Measurements from ENCODE around the gene SLC22A31. TPM values are rescaled to one million over a fixed set of nuclear protein-coding genes. Genes with fewer than 3 reads are reported as not detected.
"Not testable (repeated sequence)": the region's sequence is repeated elsewhere in the genome, so short reads cannot be mapped to it uniquely, and the experiment has no call there.

SLC22A31 gene
- total RNA-seq, 4 donors from 2014 or later = 0.97 to 2.2 (median 1.7) TPM

DNA sequence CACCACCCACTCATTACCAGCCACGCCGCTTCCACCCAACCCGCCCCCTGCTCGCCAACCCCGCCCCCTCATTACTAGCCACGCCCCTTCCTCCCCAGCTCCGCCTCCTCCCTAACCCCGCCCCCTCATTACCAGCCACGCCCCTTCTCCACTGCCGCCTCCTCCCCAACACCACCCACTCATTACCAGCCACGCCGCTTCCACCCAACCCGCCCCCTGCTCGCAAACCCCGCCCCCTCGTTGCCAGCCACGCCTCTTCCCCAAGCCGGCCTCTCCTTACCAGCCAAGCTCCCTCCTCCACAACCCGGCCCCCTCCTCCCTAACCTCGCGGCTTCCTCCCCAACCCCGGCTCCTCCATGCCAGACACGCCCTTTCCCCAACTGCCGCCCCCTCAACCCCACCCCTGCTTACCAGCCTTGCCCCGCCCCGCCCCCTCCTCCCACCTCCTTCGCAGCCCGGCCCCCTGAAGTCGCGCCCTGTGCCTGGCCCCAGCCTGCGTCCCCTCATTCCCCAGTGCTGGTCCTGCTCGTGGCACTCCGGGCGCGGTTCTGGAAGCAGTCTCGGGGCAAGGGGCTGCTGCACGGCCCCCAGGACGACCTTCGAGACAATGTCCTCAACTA, 7.3 kb downstream of the SLC22A31 start:
- WGBS, 2 donors = 8 to 12% methylated on average over 28 to 36 of the region's 39 CpGs
- no peak for DNase-seq (ENCODE audit: low spot score in 2 of 2)
- TF ChIP-seq, protein P1, sequence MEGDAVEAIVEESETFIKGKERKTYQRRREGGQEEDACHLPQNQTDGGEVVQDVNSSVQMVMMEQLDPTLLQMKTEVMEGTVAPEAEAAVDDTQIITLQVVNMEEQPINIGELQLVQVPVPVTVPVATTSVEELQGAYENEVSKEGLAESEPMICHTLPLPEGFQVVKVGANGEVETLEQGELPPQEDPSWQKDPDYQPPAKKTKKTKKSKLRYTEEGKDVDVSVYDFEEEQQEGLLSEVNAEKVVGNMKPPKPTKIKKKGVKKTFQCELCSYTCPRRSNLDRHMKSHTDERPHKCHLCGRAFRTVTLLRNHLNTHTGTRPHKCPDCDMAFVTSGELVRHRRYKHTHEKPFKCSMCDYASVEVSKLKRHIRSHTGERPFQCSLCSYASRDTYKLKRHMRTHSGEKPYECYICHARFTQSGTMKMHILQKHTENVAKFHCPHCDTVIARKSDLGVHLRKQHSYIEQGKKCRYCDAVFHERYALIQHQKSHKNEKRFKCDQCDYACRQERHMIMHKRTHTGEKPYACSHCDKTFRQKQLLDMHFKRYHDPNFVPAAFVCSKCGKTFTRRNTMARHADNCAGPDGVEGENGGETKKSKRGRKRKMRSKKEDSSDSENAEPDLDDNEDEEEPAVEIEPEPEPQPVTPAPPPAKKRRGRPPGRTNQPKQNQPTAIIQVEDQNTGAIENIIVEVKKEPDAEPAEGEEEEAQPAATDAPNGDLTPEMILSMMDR (IDR thresholded peaks at IDR 0.05) = no peak
- TF ChIP-seq POLR2A (IDR thresholded peaks at IDR 0.05) = no peak
- no peak overlapping the region for H3K4me3 ChIP-seq (ENCODE audit: low read depth, poor library complexity, severe bottlenecking)
- intact Hi-C loops (cut with DNase I; ENCODE audit: low total_unique reads) = no loop called here

DNA sequence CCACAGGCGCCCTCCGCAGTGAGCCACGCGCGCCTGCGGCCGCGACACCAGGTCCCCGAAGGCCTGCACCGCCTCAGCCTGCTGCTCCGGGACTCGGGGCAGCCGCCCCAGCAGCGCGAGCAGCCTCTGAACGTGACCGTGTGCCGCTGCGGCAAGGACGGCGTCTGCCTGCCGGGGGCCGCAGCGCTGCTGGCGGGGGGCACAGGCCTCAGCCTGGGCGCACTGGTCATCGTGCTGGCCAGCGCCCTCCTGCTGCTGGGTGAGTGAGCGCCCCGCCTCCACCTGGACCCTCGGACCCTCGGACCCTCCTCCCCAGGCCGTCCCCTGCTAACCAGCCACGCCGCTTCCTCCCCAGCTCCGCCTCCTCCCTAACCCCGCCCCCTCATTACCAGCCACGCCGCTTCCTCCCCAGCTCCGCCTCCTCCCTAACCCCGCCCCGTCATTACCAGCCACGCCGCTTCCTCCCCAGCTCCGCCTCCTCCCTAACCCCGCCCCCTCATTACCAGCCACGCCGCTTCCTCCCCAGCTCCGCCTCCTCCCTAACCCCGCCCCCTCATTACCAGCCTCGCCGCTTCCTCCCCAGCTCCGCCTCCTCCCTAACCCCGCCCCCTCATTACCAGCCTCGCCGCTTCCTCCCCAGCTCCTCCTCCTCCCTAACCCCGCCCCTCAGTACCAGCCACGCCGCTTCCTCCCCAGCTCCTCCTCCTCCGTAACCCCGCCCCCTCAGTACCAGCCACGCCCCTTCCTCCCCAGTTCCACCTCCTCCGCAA, 8.0 kb downstream of the SLC22A31 start:
- DNase-seq (ENCODE audit: low spot score in 2 of 2); H3K4me3 ChIP-seq (ENCODE audit: low read depth, poor library complexity, severe bottlenecking); intact Hi-C loops (cut with DNase I; ENCODE audit: low total_unique reads): not testable (repeated sequence)
- WGBS, 2 donors = 5 to 7% methylated on average over 30 to 31 of the region's 63 CpGs

DNA sequence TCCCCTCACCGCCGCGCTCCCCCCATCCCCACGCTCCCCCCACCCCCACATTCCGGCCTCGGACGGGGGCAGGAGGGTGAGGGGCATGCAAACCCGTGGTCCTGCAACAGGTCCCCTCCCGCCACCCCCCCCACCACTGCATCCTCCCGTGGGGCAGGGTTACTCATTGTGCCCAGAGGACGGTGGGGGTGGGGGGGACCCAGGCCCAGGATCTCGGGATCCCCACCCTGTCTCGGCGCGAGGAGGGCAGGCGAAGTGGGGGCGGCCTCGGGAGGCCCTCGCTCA, 8.5 kb downstream of the SLC22A31 start:
- no peak for DNase-seq (ENCODE audit: low spot score in 2 of 2)
- intact Hi-C loops (cut with DNase I; ENCODE audit: low total_unique reads) = no loop called here
- TF ChIP-seq POLR2A (IDR thresholded peaks at IDR 0.05) = no peak
- TF ChIP-seq, protein P1 (IDR thresholded peaks at IDR 0.05) = no peak
- no peak overlapping the region for H3K4me3 ChIP-seq (ENCODE audit: low read depth, poor library complexity, severe bottlenecking)
- 2 to 28% methylated on average over 7 of the region's 19 CpGs for WGBS, 2 donors

DNA sequence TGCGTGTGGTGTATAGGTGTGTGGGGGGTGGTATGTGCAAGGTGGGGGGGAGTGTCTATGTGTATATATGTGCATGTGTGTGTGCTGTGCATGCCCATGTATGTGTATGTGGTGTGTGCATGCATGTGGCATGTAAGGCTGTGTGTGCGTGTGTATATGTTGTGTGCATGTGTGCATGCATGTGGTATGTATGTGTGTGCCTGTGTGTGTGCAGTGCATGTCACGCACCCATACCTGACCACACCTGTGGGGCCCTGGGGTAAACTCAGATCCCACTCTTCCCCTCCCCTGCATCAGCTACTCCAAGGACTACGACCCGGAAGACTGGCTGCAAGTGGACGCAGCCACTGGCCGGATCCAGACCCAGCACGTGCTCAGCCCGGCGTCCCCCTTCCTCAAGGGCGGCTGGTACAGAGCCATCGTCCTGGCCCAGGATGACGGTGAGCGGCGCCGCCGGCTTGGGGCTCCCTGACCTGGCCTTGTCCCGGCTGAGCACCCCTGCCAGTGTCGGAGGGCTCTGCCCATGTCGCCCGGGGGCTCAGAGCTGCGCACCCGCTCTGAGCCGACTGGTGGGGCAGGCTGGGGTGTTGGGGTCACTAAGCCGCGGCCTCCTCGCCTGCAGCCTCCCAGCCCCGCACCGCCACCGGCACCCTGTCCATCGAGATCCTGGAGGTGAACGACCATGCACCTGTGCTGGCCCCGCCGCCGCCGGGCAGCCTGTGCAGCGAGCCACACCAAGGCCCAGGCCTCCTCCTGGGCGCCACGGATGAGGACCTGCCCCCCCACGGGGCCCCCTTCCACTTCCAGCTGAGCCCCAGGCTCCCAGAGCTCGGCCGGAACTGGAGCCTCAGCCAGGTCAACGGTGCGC, 9.1 kb downstream of the SLC22A31 start:
- intact Hi-C loops (cut with DNase I; ENCODE audit: low total_unique reads) = no loop called here
- no peak for TF ChIP-seq POLR2A (IDR thresholded peaks at IDR 0.05)
- TF ChIP-seq, protein P1 (IDR thresholded peaks at IDR 0.05) = no peak
- DNase-seq (ENCODE audit: low spot score in 2 of 2) = no peak
- WGBS, 2 donors = 48 to 59% methylated on average over 26 to 29 of the region's 44 CpGs
- no peak overlapping the region for H3K4me3 ChIP-seq (ENCODE audit: low read depth, poor library complexity, severe bottlenecking)

DNA sequence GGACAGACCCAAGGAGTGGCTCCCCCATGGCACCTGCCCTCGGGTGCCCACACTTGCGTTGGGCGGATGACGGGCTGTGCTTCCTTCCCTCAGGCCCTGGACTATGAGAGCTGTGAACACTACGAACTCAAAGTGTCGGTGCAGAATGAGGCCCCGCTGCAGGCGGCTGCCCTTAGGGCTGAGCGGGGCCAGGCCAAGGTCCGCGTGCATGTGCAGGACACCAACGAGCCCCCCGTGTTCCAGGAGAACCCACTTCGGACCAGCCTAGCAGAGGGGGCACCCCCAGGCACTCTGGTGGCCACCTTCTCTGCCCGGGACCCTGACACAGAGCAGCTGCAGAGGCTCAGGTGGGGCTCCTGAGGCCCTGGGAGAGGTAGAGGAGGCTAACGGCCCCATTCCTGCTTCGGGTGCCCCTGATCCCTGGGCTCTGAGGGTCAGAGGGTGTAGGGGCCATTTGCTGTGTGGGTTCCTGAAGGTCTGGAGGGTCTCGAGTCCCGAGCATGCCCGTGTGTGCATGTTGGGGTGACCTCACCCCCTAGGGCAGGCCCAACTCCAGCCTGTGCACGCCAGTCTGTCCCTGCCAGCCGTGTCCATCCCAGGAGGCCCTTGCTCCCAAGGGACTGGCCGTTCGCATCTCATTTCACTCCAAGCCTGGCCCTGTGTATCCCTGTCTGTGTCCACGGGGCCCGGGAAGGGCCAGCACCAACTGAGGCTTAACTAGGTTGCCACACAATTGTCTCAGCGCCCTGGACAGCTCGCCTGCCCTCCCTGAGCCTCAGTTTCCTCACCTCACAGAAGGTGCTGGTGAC, 10.0 kb downstream of the SLC22A31 start:
- intact Hi-C loops (cut with DNase I; ENCODE audit: low total_unique reads) = no loop called here
- no peak for DNase-seq (ENCODE audit: low spot score in 2 of 2)
- no peak for TF ChIP-seq POLR2A (IDR thresholded peaks at IDR 0.05)
- TF ChIP-seq, protein P1 (IDR thresholded peaks at IDR 0.05) = no peak
- 49 to 60% methylated on average over 16 to 17 of the region's 28 CpGs for WGBS, 2 donors
- H3K4me3 ChIP-seq (ENCODE audit: low read depth, poor library complexity, severe bottlenecking) = no peak overlapping the region

All from lower leg skin (tissue), 4 donors.